Panc1 (cell line): ENCODE results near the gene MSH3.

Experiments used
- POLR2AphosphoS5 ChIP-seq: IDR thresholded peaks from 2 replicates; pipeline ENCODE4 v1.6.1; 2012; ENCODE audit warnings: mild to moderate bottlenecking, low read depth, low read length, moderate library complexity
- SIN3A ChIP-seq: IDR thresholded peaks from 2 replicates; pipeline ENCODE4 v1.6.1; 2012; ENCODE audit warnings: low read depth, mild to moderate bottlenecking, low read length, moderate library complexity, borderline replicate concordance; ENCODE audit not compliant: insufficient read depth
- TF ChIP-seq, protein P1 (sequence below): fragments of 450-650 bp; IDR thresholded peaks from 2 replicates; pipeline ENCODE4 v1.5.1; 2017; ENCODE audit warnings: mild to moderate bottlenecking

DNA sequence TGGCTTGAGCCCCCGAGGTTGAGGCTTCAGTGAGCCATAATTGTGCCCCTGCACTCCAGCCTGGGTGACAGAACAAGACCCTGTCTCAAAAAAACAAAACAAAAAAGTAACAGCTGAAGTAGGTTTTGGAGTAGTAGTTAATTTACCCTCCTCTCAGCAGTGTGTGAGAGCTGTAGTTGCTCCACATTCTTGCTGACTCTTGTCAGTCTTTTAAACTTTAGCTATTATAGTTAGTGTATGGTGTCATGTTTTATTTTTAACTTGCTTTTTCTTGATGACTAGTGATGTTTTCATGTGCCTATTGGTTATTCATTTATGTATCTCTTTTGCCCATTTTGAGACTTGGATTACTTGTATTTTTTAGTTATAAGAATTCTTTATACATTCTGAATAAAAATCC, 53.2 kb downstream of the MSH3 start:
- TF ChIP-seq, protein P1, sequence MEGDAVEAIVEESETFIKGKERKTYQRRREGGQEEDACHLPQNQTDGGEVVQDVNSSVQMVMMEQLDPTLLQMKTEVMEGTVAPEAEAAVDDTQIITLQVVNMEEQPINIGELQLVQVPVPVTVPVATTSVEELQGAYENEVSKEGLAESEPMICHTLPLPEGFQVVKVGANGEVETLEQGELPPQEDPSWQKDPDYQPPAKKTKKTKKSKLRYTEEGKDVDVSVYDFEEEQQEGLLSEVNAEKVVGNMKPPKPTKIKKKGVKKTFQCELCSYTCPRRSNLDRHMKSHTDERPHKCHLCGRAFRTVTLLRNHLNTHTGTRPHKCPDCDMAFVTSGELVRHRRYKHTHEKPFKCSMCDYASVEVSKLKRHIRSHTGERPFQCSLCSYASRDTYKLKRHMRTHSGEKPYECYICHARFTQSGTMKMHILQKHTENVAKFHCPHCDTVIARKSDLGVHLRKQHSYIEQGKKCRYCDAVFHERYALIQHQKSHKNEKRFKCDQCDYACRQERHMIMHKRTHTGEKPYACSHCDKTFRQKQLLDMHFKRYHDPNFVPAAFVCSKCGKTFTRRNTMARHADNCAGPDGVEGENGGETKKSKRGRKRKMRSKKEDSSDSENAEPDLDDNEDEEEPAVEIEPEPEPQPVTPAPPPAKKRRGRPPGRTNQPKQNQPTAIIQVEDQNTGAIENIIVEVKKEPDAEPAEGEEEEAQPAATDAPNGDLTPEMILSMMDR, result no peak
- TF ChIP-seq POLR2AphosphoS5 (no peak), SIN3A (no peak)
